Ovary (tissue), 3 donors: ENCODE results near the gene LYRM9.

Experiments
- EP300 ChIP-seq: sonication (generic); formaldehyde crosslinking; IDR thresholded peaks from one replicate; pipeline ENCODE4 v1.6.1; 2017; ENCODE audit warnings: antibody characterized with exemption
- POLR2A ChIP-seq: fragments of 450-650 bp; IDR thresholded peaks from one replicate; pipeline ENCODE4 v1.6.1; 2017; ENCODE audit warnings: antibody characterized with exemption, mild to moderate bottlenecking, moderate library complexity
- TF ChIP-seq, protein P1 (sequence below), 3 donors: fragments of 450-650 bp in 2 of 3; fragments of 200-600 bp in 1 of 3; IDR thresholded peaks; one replicate each; pipeline versions ENCODE4 v1.5.1 to v1.8.0; 2016 to 2022; ENCODE audit warnings: antibody characterized with exemption in 3 of 3, mild to moderate bottlenecking in 1 of 3
- donor health status: DM: no; HTN: no; CAD: no.

- TF ChIP-seq, protein P1, sequence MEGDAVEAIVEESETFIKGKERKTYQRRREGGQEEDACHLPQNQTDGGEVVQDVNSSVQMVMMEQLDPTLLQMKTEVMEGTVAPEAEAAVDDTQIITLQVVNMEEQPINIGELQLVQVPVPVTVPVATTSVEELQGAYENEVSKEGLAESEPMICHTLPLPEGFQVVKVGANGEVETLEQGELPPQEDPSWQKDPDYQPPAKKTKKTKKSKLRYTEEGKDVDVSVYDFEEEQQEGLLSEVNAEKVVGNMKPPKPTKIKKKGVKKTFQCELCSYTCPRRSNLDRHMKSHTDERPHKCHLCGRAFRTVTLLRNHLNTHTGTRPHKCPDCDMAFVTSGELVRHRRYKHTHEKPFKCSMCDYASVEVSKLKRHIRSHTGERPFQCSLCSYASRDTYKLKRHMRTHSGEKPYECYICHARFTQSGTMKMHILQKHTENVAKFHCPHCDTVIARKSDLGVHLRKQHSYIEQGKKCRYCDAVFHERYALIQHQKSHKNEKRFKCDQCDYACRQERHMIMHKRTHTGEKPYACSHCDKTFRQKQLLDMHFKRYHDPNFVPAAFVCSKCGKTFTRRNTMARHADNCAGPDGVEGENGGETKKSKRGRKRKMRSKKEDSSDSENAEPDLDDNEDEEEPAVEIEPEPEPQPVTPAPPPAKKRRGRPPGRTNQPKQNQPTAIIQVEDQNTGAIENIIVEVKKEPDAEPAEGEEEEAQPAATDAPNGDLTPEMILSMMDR (IDR thresholded peaks at IDR 0.05), result no peak
- TF ChIP-seq POLR2A (no peak), EP300 (no peak)
Observed at GRCh38 chr17:27940503-27941428, 47.6 kb upstream of the LYRM9 start.
